ENCODE measurements around the gene EDC4.

Gene EDC4

DNA sequence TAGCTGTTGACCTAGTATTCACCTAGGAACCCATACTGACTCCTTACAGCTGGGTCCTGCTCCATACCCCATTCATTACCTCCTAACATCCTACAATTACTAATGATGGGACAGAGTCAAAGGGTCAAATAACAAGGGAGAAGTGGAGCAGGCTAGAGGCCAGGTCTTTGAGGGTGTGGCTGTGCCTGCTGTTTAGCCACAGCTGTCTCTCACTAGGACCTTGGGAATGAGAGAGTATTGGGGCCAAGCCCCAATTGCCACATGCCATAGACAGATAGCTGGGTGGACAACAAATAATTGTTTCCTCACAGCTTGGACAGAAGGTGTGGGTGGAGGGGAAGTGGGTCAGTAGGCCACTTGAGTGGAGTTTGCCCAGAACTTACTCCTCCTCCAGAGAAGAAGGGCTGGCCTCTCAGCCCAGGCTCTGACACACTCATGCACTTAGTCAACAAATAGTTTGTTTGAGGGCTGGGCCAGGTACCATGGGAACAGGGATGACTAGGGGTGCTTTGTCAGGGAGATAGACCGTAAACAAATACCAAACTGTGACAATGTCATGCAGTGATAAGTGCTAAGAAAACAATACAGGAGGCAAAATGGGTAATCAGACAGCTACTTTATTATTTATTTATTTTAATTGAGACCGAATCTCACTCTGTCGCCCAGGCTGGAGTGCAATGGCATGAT lies 15.2 kb upstream of the EDC4 start:
- DNase-seq (ENCODE audit: low read depth in 1 of 2, low spot score in 1 of 2) = no peak
- no peaks in the 10 kb centered on the region for H3K27me3 ChIP-seq (ENCODE audit: insufficient read depth, poor library complexity, severe bottlenecking)
- no peak overlapping the region for H3K4me3 ChIP-seq (replicated peaks; ENCODE audit: insufficient read depth, low read length)
- TF ChIP-seq POLR2AphosphoS5 (IDR thresholded peaks at IDR 0.05; ENCODE audit: low read depth) = no peak
- TF ChIP-seq GABPA (IDR thresholded peaks at IDR 0.05; ENCODE audit: low read depth) = no peak
- TF ChIP-seq SPI1 (IDR thresholded peaks at IDR 0.05; ENCODE audit: borderline replicate concordance, low read depth) = no peak
- TF ChIP-seq REST (IDR thresholded peaks at IDR 0.05; ENCODE audit: insufficient replicate concordance, low read depth) = no peak
- TF ChIP-seq, protein P1, sequence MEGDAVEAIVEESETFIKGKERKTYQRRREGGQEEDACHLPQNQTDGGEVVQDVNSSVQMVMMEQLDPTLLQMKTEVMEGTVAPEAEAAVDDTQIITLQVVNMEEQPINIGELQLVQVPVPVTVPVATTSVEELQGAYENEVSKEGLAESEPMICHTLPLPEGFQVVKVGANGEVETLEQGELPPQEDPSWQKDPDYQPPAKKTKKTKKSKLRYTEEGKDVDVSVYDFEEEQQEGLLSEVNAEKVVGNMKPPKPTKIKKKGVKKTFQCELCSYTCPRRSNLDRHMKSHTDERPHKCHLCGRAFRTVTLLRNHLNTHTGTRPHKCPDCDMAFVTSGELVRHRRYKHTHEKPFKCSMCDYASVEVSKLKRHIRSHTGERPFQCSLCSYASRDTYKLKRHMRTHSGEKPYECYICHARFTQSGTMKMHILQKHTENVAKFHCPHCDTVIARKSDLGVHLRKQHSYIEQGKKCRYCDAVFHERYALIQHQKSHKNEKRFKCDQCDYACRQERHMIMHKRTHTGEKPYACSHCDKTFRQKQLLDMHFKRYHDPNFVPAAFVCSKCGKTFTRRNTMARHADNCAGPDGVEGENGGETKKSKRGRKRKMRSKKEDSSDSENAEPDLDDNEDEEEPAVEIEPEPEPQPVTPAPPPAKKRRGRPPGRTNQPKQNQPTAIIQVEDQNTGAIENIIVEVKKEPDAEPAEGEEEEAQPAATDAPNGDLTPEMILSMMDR (IDR thresholded peaks at IDR 0.05; ENCODE audit: insufficient read depth, low read length) = no peak
- peak overlapping the region; percentile 33 for H3K27ac ChIP-seq (replicated peaks)

GRCh38 chr16:67858500-67858899 lies 14.4 kb upstream of the EDC4 start:
- Histone ChIP-seq H3K27me3 (ENCODE audit: insufficient read depth, poor library complexity, severe bottlenecking) (no peaks in the 10 kb centered on the region), H3K27ac (replicated peaks) (peak overlapping the region; percentile 33), H3K4me3 (replicated peaks; ENCODE audit: insufficient read depth, low read length) (no peak overlapping the region)
- TF ChIP-seq GABPA (IDR thresholded peaks at IDR 0.05; ENCODE audit: low read depth) (no peak), POLR2AphosphoS5 (IDR thresholded peaks at IDR 0.05; ENCODE audit: low read depth) (no peak), REST (IDR thresholded peaks at IDR 0.05; ENCODE audit: insufficient replicate concordance, low read depth) (no peak), SPI1 (IDR thresholded peaks at IDR 0.05; ENCODE audit: borderline replicate concordance, low read depth) (no peak)
- TF ChIP-seq, protein P1 (IDR thresholded peaks at IDR 0.05; ENCODE audit: insufficient read depth, low read length) = no peak
- DNase-seq (ENCODE audit: low read depth in 1 of 2, low spot score in 1 of 2) = no peak

- H3K4me3 ChIP-seq (replicated peaks; ENCODE audit: insufficient read depth, low read length) = no peak overlapping the region
- no peaks in the 10 kb centered on the region for H3K27me3 ChIP-seq (ENCODE audit: insufficient read depth, poor library complexity, severe bottlenecking)
- DNase-seq (ENCODE audit: low read depth in 1 of 2, low spot score in 1 of 2) = no peak
- TF ChIP-seq, protein P1 (IDR thresholded peaks at IDR 0.05; ENCODE audit: insufficient read depth, low read length) = no peak
- TF ChIP-seq REST (IDR thresholded peaks at IDR 0.05; ENCODE audit: insufficient replicate concordance, low read depth) (no peak), POLR2AphosphoS5 (IDR thresholded peaks at IDR 0.05; ENCODE audit: low read depth) (no peak), GABPA (IDR thresholded peaks at IDR 0.05; ENCODE audit: low read depth) (no peak), SPI1 (IDR thresholded peaks at IDR 0.05; ENCODE audit: borderline replicate concordance, low read depth) (no peak)
- H3K27ac ChIP-seq (replicated peaks) = no peak overlapping the region
Observed at GRCh38 chr16:67860589-67861398, 12.1 kb upstream of the EDC4 start.
